ENCODE measurements around the gene SCRN3.

DNA sequence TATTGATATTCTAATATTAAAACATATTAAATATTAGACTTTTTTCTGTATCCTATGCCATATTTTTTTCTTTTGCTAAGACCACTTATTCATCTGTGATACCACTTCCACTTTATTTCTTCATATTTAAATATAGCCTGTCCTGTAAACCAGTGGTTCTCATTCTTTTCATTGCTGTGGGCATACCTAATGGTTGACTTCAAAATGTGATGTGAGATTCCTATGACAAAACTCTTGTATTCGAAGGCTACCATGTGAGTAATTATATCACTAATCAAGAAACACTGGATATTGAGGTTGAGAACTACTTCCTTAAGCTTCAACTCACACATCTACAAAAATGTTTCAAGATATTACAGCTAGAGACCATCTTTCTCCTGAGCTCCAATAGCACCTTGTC is 3.6 kb downstream of the SCRN3 start:
- TF ChIP-seq, protein P1, sequence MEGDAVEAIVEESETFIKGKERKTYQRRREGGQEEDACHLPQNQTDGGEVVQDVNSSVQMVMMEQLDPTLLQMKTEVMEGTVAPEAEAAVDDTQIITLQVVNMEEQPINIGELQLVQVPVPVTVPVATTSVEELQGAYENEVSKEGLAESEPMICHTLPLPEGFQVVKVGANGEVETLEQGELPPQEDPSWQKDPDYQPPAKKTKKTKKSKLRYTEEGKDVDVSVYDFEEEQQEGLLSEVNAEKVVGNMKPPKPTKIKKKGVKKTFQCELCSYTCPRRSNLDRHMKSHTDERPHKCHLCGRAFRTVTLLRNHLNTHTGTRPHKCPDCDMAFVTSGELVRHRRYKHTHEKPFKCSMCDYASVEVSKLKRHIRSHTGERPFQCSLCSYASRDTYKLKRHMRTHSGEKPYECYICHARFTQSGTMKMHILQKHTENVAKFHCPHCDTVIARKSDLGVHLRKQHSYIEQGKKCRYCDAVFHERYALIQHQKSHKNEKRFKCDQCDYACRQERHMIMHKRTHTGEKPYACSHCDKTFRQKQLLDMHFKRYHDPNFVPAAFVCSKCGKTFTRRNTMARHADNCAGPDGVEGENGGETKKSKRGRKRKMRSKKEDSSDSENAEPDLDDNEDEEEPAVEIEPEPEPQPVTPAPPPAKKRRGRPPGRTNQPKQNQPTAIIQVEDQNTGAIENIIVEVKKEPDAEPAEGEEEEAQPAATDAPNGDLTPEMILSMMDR (conservative IDR thresholded peaks at IDR 0.05 in 1 of 2, IDR thresholded peaks at IDR 0.05 in 1 of 2; ENCODE audit: low read depth in 1 of 2, low read length in 2 of 2) = no peak
- no peak for TF ChIP-seq EZH2 (IDR thresholded peaks at IDR 0.05; ENCODE audit: low read length, missing control alignments)
